Stimulated activated CD8-positive, alpha-beta memory T cell treated with anti-CD3 and anti-CD28 coated beads, Interleukin-15, amount 100 ng/mL, for 4 hours (primary cell): Measurements from ENCODE around the gene LCN10.
"Not testable (repeated sequence)": the region's sequence is repeated elsewhere in the genome, so short reads cannot be mapped to it uniquely, and the experiment has no call there.

ENCODE experiments used
- DNase-seq, 2 donors: peaks; one replicate each; pipeline ENCODE4 v3.0.0-alpha.2; 2020; ENCODE audit warnings: low read depth in 2 of 2

Gene LCN10

GRCh38 chr9:136719195-136719880, 23.4 kb downstream of the LCN10 start:
- DNase-seq: no peak

- no peak for DNase-seq
Observed at GRCh38 chr9:136718345-136719194, 24.2 kb downstream of the LCN10 start.

GRCh38 chr9:136717399-136717798, 25.3 kb downstream of the LCN10 start:
- no peak for DNase-seq

- no peak for DNase-seq
Observed at GRCh38 chr9:136714893-136715274, 27.9 kb downstream of the LCN10 start.

GRCh38 chr9:136714096-136714892, 28.4 kb downstream of the LCN10 start:
- no peak for DNase-seq

- DNase-seq: no peak
Observed at GRCh38 chr9:136713550-136713949, 29.2 kb downstream of the LCN10 start.

- DNase-seq: no peak
Observed at GRCh38 chr9:136712690-136713544, 29.8 kb downstream of the LCN10 start.

- DNase-seq: no peak
Observed at GRCh38 chr9:136711751-136712689, 30.7 kb downstream of the LCN10 start, which contains the start of gene DIPK1B. Gene DIPK1B, plus strand, starts transcription at chr9:136712572. Its CDS starts 94 bp downstream, at chr9:136712666.

- not testable (repeated sequence) for DNase-seq
Observed at GRCh38 chr9:136711219-136711648, 31.5 kb downstream of the LCN10 start.

GRCh38 chr9:136710543-136710942, 32.2 kb downstream of the LCN10 start:
- DNase-seq: no peak

GRCh38 chr9:136709454-136710109, 33.2 kb downstream of the LCN10 start:
- no peak for DNase-seq

- no peak for DNase-seq
Observed at GRCh38 chr9:136707849-136708517, 34.8 kb downstream of the LCN10 start.

- DNase-seq: no peak
Observed at GRCh38 chr9:136707011-136707410, 35.7 kb downstream of the LCN10 start.

GRCh38 chr9:136705564-136705963, 37.2 kb downstream of the LCN10 start:
- DNase-seq: no peak

GRCh38 chr9:136704741-136705140, 38.0 kb downstream of the LCN10 start:
- not testable (repeated sequence) for DNase-seq

- no peak for DNase-seq
Observed at GRCh38 chr9:136703276-136703860, 39.4 kb downstream of the LCN10 start.

- no peak for DNase-seq
Observed at GRCh38 chr9:136701668-136702053, 41.1 kb downstream of the LCN10 start.

GRCh38 chr9:136700959-136701667, 41.6 kb downstream of the LCN10 start:
- peak; percentile 16 to 30 for DNase-seq
